ACHN (cell line): ENCODE data around the gene AKAP12.
A peak's percentile ranks its signal among the peaks of the same experiment; 100 is the strongest.

Experiments used
- DNase-seq: peaks from one replicate; pipeline ENCODE4 v3.0.0-alpha.2; 2015
- in situ Hi-C: cut with HindIII; loops from 2 replicates; pipeline ENCODE4 v1.10.0; 2017; ENCODE audit warnings: low sequenced_read_pairs, low pct_ligation_motif_present, low pct_unique_long_range_greater_than_20kb

Gene AKAP12

DNA sequence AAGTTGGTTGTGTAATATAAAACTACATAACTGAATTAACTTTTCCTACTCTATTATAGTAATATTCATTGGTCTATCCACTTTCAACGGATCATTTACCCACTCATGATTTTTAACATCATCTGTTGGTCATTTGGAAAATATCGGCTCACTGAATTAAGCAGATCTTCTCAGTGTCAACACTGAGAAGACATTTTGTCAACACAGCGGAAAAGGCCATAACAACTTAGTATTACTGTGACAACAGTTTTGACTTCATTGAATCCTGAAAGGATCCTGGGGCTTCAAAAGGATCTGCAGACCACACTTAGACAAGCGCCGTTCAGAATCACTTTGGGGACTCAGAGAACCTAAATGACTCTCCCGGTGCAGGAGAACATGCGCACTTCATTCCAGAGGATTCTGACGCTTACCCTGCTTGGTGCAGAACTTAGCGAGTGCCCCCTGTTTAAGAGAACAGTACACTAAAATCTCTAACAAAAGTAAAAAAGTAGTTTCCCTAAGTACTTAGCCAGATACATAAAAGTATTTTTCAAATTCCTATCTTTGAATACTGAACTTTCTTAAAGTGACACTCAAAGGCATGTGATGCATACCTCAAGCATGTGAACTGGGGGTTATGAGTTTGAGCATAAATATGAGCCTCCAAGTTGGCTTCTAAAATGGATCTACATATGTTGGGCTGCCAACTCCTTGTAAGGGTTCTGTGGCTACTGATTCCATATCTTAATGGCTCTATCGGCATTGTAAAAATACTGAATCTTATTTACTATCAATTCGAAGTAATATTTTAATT lies 147.6 kb downstream of the AKAP12 start:
- in situ Hi-C loops, result no loop called here
- DNase-seq, result no peak

GRCh38 chr6:151388236-151388635 lies 148.5 kb downstream of the AKAP12 start:
- in situ Hi-C loops, result no loop called here
- no peak for DNase-seq

GRCh38 chr6:151388997-151389617 lies 149.3 kb downstream of the AKAP12 start:
- DNase-seq, result no peak
- in situ Hi-C loops, result no loop called here

- in situ Hi-C loops, result no loop called here
- DNase-seq, result peak; percentile 53
Observed at GRCh38 chr6:151389618-151390275, 150.0 kb downstream of the AKAP12 start.

DNA sequence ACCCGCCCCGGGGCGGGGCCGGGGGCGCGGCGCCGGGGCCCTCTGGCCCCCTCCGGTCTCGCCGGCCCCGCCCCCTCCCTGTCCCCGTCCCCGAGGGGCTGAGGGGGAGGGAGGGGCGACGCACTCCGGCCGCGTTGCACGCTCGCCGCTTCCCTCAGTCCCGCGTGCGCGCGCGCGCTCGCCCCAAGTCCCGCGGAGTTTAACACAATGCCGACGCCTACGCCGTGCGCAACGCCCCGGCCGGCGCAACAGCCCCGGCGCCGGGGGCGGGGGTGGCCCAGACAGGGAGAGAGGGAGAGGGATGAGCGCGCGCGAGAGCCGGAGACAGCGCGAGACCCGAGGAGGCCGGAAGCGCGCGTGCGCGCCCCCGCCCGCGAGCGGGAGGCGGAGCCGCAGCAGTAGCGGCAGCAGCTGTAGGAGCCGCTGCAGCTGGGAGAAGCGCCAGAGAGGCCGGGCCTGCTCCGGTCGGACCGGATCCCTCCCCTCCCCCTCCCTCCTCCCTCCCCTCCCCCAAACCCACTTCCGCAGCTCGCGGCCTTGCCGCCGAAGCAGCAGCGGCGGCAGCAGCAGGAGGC lies 150.6 kb downstream of the AKAP12 start:
- in situ Hi-C loops, result no loop called here
- peak; percentile 97 for DNase-seq

- in situ Hi-C loops, result no loop called here
- DNase-seq, result peak; percentile 69
Observed at GRCh38 chr6:151390851-151391470, 151.2 kb downstream of the AKAP12 start.

DNA sequence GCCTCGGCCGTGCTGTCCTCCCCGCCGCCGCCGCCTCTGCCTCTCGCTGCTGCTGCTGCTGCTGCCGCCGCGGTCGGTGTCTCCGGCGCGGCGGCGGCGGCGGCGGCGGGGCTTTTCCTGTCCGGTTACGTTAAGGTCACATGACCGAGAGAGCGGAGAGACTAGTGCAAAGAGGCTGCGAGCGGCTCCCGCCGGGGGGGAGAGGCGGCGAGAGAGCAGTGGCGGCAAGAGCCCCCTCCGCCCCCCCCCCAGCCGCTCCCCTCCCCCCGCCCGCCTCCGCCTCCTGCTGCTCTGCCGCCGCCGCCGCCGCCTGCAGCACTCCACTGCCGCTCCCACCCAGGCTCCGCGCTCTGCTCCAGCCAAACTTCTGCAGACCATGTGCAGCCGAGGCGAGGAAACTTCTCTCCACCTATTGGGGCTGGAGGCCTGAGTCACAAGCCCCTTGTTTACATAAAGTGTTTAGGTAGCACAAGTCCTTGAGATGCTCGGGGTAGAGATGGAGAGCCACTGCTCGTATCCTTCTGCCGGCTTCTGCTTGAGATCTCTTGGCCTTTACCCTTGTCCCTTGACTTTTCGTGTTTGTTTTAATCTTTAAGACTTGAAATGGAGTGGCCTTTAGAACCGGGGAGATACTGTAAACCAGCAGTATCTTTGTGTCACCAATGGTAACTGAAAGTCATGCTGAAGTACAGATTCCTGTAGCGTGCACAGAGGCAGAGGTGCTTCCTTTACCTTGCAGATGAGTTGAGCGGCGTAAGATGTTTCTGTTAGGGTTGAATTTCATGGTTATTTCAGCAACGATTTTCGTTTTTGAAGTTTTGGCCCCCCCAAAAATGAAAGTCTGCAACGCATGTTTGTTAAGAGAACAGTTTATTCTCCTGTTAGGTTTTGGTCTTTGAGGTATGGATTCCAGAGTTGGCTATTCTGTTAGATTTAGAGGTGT lies 152.0 kb downstream of the AKAP12 start, which contains the start of gene ZBTB2:
TSS of gene ZBTB2 (minus strand) at position 89 of the 943 bp plus-strand sequence. CDS start 17,922 bp downstream, outside the sequence.
- DNase-seq, result peak; percentile 64
- in situ Hi-C loops, result no loop called here

GRCh38 chr6:151392427-151392826 lies 152.7 kb downstream of the AKAP12 start:
- no peak for DNase-seq
- in situ Hi-C loops, result no loop called here

GRCh38 chr6:151393410-151393809 lies 153.6 kb downstream of the AKAP12 start:
- in situ Hi-C loops, result no loop called here

DNA sequence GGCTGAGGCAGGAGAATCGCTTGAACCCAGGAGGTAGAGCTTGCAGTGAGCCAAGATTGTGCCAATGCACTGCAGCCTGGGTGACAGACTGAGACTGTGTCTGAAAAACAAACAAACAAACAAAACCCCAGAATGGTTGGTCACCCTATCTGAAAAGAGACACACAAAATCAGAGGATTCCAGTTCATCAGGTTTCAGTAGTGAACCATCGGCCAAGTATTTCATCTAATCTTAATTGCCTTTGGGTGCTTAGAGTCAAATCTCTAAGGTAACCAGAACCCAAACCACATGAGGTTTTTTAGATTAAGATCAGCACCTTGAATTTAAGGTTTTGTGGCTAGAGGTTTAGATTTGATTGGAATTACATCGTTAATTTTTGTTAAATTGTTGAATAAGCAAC lies 159.9 kb downstream of the AKAP12 start:
- no peak for DNase-seq
- in situ Hi-C loops, result no loop called here

More at GRCh38 chr6:151393410-151393809, 153.6 kb downstream of the AKAP12 start:
- no peak for DNase-seq

GRCh38 chr6:151400473-151400872 lies 160.7 kb downstream of the AKAP12 start:
- in situ Hi-C loops, result no loop called here
- no peak for DNase-seq

DNA sequence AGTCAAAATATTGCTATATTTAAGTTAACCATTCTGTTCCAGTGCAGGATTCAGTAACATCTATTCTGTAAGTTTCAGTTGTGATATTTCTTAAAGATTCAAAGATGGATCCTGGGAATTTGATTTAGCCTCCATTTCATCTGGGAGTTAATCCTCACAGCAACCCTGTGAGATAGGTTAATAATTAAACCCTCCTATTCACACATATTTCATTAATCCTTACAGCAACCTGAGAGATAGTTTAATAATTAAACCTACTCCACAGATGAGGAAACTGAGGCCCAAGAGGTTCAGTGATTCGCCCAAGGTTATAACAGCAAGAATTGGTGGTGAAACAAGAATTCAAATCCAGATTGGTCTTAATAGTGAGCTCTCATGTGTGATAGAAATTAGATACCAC lies 162.5 kb downstream of the AKAP12 start:
- in situ Hi-C loops, result no loop called here
- peak; percentile 39 for DNase-seq

DNA sequence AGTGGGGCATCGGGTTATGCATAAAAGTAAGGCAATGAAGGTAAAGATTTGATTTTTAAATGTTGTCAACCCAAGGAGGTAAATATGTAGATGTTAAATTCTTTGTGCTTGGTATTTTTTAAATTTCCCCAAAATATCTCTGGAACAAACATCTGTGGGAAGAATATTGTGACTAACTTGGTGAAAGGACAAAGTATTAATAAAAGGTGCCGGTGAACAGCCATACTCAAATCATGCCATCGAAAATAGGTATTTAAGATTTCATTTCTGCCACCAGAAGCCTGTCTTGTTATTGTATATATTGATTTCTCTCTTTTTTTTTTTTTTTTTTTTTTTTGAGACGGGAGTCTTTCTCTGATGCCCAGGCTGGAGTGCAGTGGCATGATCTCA lies 164.1 kb downstream of the AKAP12 start:
- DNase-seq, result no peak
- in situ Hi-C loops, result no loop called here
